ENCODE results near the gene ZEB2.

DNA sequence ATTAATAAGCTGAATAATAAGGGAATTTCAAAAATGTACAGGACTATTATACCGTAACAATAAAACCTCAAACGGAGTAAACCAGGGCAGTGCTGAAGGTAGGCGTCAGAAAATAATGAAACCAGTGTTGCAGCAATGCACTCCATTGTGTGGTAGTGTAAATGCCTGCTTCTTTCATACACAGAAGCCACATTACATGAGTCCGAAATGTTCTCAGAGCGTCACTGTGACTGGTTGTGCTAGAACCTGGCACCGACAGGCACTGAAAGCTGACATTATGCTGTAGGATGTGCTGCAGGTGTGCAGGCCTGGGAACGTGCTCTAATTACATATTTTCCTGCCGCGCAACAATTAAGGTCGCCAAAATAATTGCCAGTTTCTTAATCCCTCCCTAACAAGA is 53.3 kb downstream of the ZEB2 start:
- TF ChIP-seq POLR2A (IDR thresholded peaks at IDR 0.05) (no peak), POLR2AphosphoS5 (IDR thresholded peaks at IDR 0.05) (no peak)
- TF ChIP-seq, protein P1, sequence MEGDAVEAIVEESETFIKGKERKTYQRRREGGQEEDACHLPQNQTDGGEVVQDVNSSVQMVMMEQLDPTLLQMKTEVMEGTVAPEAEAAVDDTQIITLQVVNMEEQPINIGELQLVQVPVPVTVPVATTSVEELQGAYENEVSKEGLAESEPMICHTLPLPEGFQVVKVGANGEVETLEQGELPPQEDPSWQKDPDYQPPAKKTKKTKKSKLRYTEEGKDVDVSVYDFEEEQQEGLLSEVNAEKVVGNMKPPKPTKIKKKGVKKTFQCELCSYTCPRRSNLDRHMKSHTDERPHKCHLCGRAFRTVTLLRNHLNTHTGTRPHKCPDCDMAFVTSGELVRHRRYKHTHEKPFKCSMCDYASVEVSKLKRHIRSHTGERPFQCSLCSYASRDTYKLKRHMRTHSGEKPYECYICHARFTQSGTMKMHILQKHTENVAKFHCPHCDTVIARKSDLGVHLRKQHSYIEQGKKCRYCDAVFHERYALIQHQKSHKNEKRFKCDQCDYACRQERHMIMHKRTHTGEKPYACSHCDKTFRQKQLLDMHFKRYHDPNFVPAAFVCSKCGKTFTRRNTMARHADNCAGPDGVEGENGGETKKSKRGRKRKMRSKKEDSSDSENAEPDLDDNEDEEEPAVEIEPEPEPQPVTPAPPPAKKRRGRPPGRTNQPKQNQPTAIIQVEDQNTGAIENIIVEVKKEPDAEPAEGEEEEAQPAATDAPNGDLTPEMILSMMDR (IDR thresholded peaks at IDR 0.05), result no peak
